Measurements from ENCODE around the gene NANOS1. TPM values are rescaled to one million over a fixed set of nuclear protein-coding genes. Genes with fewer than 3 reads are reported as not detected.

NANOS1 gene
- total RNA-seq, 2 experiments from 2014 or later: 0.23 to 0.28 TPM

GRCh38 chr10:119058010-119058409 lies 28.5 kb downstream of the NANOS1 start:
- H3K4me1 Mint-ChIP-seq: peaks cover 8% of the 10 kb centered on the region
- no peak overlapping the region for H3K4me3 Mint-ChIP-seq
- CTCF ChIA-PET: no interaction called here
- no peaks in the 10 kb centered on the region for H3K9me3 Mint-ChIP-seq (ENCODE audit: low read depth)
- no peak for ATAC-seq
- H3K36me3 Mint-ChIP-seq: peaks cover 70% of the 10 kb centered on the region
- no peaks in the 10 kb centered on the region for H3K27me3 Mint-ChIP-seq
- no peak overlapping the region for H3K27ac Mint-ChIP-seq
- no peak for DNase-seq

GRCh38 chr10:119059557-119059956 lies 30.0 kb downstream of the NANOS1 start:
- H3K9me3 Mint-ChIP-seq (ENCODE audit: low read depth): no peaks in the 10 kb centered on the region
- H3K4me3 Mint-ChIP-seq: no peak overlapping the region
- ATAC-seq (no peak), DNase-seq (no peak)
- H3K27me3 Mint-ChIP-seq: no peaks in the 10 kb centered on the region
- H3K4me1 Mint-ChIP-seq: peaks cover 13% of the 10 kb centered on the region
- peaks cover 70% of the 10 kb centered on the region for H3K36me3 Mint-ChIP-seq
- CTCF ChIA-PET: no interaction called here
- H3K27ac Mint-ChIP-seq: no peak overlapping the region

GRCh38 chr10:119060107-119060506 lies 30.6 kb downstream of the NANOS1 start:
- H3K27me3 Mint-ChIP-seq: no peaks in the 10 kb centered on the region

GRCh38 chr10:119061352-119061751 lies 31.8 kb downstream of the NANOS1 start:
- Mint-ChIP-seq H3K36me3 (peaks cover 70% of the 10 kb centered on the region), H3K4me3 (no peak overlapping the region), H3K27ac (no peak overlapping the region), H3K4me1 (peaks cover 13% of the 10 kb centered on the region), H3K27me3 (no peaks in the 10 kb centered on the region), H3K9me3 (ENCODE audit: low read depth) (no peaks in the 10 kb centered on the region)
- DNase-seq (no peak), ATAC-seq (no peak)
- CTCF ChIA-PET: interaction anchor here (1.6 to 1.9 kb wide), 2 partner anchors 7 to 31 kb away, joined by 3 to 4 read pairs; no protein-coding TSS in a partner anchor

More at GRCh38 chr10:119060107-119060506, 30.6 kb downstream of the NANOS1 start:
- peaks cover 13% of the 10 kb centered on the region for H3K4me1 Mint-ChIP-seq
- no peaks in the 10 kb centered on the region for H3K9me3 Mint-ChIP-seq (ENCODE audit: low read depth)
- CTCF ChIA-PET: no interaction called here
- H3K27ac Mint-ChIP-seq: no peak overlapping the region
- H3K36me3 Mint-ChIP-seq: peaks cover 70% of the 10 kb centered on the region
- ATAC-seq: no peak
- no peak overlapping the region for H3K4me3 Mint-ChIP-seq
- DNase-seq: no peak

- Mint-ChIP-seq H3K9me3 (ENCODE audit: low read depth) (no peaks in the 10 kb centered on the region), H3K4me3 (no peak overlapping the region), H3K27me3 (no peaks in the 10 kb centered on the region), H3K36me3 (peaks cover 68% of the 10 kb centered on the region), H3K27ac (peak overlapping the region; percentile 5), H3K4me1 (peaks cover 15% of the 10 kb centered on the region)
- DNase-seq (no peak), ATAC-seq (no peak)
- CTCF ChIA-PET: interaction anchor here (1.6 to 1.9 kb wide), 2 partner anchors 8 to 31 kb away, joined by 3 to 4 read pairs; no protein-coding TSS in a partner anchor
Observed at GRCh38 chr10:119061926-119062325, 32.4 kb downstream of the NANOS1 start.

GRCh38 chr10:119070395-119071165 lies 41.1 kb downstream of the NANOS1 start:
- H3K27ac Mint-ChIP-seq: peak overlapping the region; percentile 8
- no peak overlapping the region for H3K4me3 Mint-ChIP-seq
- CTCF ChIA-PET: no interaction called here
- ATAC-seq: no peak
- no peaks in the 10 kb centered on the region for H3K27me3 Mint-ChIP-seq
- H3K36me3 Mint-ChIP-seq: peaks cover 69% of the 10 kb centered on the region
- no peaks in the 10 kb centered on the region for H3K9me3 Mint-ChIP-seq (ENCODE audit: low read depth)
- DNase-seq: no peak
- peaks cover 46% of the 10 kb centered on the region for H3K4me1 Mint-ChIP-seq

- Mint-ChIP-seq H3K4me3 (no peak overlapping the region), H3K4me1 (peaks cover 66% of the 10 kb centered on the region), H3K36me3 (peaks cover 56% of the 10 kb centered on the region), H3K27ac (peak overlapping the region; percentile 43), H3K9me3 (ENCODE audit: low read depth) (no peaks in the 10 kb centered on the region), H3K27me3 (no peaks in the 10 kb centered on the region)
- CTCF ChIA-PET: interaction anchor here (0.9 to 1.0 kb wide), 2 partner anchors 30 to 39 kb away, joined by 3 to 4 read pairs; partner anchors contain the start of gene DENND10
- DNase-seq (no peak), ATAC-seq (no peak)
Observed at GRCh38 chr10:119073584-119073983, 44.1 kb downstream of the NANOS1 start.

- ATAC-seq (no peak), DNase-seq (peak; percentile 36)
- H3K9me3 Mint-ChIP-seq (ENCODE audit: low read depth): no peaks in the 10 kb centered on the region
- peak overlapping the region; percentile 98 for H3K27ac Mint-ChIP-seq
- peaks cover 52% of the 10 kb centered on the region for H3K4me1 Mint-ChIP-seq
- peaks cover 35% of the 10 kb centered on the region for H3K36me3 Mint-ChIP-seq
- CTCF ChIA-PET: interaction anchor here (1.1 to 1.8 kb wide), 2 partner anchors 23 to 26 kb away, joined by 5 read pairs; partner anchors contain the start of gene DENND10
- H3K4me3 Mint-ChIP-seq: peak overlapping the region; percentile 96
- no peaks in the 10 kb centered on the region for H3K27me3 Mint-ChIP-seq
Observed at GRCh38 chr10:119078422-119079179, 49.1 kb downstream of the NANOS1 start.

GRCh38 chr10:119079599-119080520 lies 50.3 kb downstream of the NANOS1 start:
- ATAC-seq (peak; percentile 76), DNase-seq (peak; percentile 82)
- peak overlapping the region; percentile 96 for H3K4me3 Mint-ChIP-seq
- peak overlapping the region; percentile 98 for H3K27ac Mint-ChIP-seq
- no peaks in the 10 kb centered on the region for H3K27me3 Mint-ChIP-seq
- H3K4me1 Mint-ChIP-seq: peaks cover 46% of the 10 kb centered on the region
- peaks cover 30% of the 10 kb centered on the region for H3K36me3 Mint-ChIP-seq
- no peaks in the 10 kb centered on the region for H3K9me3 Mint-ChIP-seq (ENCODE audit: low read depth)
- CTCF ChIA-PET: interaction anchor here (0.9 to 1.8 kb wide), 4 partner anchors 11 to 51 kb away, joined by 3 to 5 read pairs (median 4); partner anchors contain the start of gene DENND10

- Mint-ChIP-seq H3K36me3 (peaks cover 29% of the 10 kb centered on the region), H3K27me3 (no peaks in the 10 kb centered on the region), H3K4me3 (peak within 1 kb of the TSS; percentile 96), H3K9me3 (ENCODE audit: low read depth) (no peaks in the 10 kb centered on the region), H3K4me1 (peaks cover 45% of the 10 kb centered on the region), H3K27ac (peak within 1 kb of the TSS; percentile 98)
- CTCF ChIA-PET: interaction anchor here (0.9 to 1.8 kb wide), 3 partner anchors 10 to 51 kb away, joined by 3 to 5 read pairs (median 5); no protein-coding TSS in a partner anchor
- DNase-seq (peak; percentile 95), ATAC-seq (peak; percentile 83)
Observed at GRCh38 chr10:119080521-119081259, 51.2 kb downstream of the NANOS1 start, which contains the start of gene EIF3A. TSS of gene EIF3A (minus strand) at chr10:119080817. CDS start at chr10:119080676, 141 bp downstream.
